ENCODE measurements around the gene KCNJ6. TPM values are rescaled to one million over a fixed set of nuclear protein-coding genes. Genes with fewer than 3 reads are reported as not detected.

The KCNJ6 gene
- total RNA-seq, 1 experiment from 2014 or later: not detected

GRCh38 chr21:37574316-37574715 lies 341.9 kb downstream of the KCNJ6 start:
- no peak for DNase-seq (ENCODE audit: low spot score)

DNA sequence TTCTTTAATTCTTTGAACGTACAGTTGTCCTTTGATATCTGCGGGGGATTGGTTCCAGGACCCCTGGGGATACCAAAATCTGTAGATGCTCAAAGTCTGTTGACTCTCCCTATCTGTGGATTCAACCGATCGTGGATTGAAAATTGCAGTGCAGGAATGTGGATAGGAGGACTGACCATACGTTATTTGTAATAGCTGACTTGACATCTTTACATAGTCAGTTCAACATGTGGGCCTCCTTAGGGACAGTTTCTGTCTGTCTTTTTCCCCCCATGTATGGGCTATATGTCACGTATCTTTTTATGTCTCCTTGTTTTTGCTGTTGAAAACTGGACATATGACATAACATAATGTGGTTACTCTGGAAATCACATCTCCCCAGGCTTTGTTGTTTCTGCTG lies 344.8 kb downstream of the KCNJ6 start:
- DNase-seq (ENCODE audit: low spot score): no peak

- DNase-seq (ENCODE audit: low spot score): no peak
Observed at GRCh38 chr21:37568916-37569315, 347.3 kb downstream of the KCNJ6 start.

DNA sequence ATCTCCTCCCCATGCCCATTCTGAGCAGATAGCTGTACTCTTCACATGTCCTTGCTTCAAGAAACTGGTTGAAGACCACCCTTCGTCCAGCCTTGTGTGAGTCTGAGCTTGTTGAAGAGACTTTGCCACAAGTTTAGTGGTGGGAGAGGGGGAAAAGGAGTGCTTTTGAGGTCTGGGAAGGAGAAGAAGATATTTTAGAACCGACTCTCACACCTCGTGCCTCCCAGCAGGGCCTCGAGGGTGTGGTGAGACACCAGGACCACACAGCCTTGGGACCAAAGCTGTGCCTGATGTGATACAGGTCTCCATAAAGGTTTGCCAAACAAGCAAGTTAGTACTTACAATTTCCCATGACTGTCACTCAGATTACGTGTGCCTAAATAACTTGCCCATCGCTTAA lies 347.8 kb downstream of the KCNJ6 start:
- no peak for DNase-seq (ENCODE audit: low spot score)

DNA sequence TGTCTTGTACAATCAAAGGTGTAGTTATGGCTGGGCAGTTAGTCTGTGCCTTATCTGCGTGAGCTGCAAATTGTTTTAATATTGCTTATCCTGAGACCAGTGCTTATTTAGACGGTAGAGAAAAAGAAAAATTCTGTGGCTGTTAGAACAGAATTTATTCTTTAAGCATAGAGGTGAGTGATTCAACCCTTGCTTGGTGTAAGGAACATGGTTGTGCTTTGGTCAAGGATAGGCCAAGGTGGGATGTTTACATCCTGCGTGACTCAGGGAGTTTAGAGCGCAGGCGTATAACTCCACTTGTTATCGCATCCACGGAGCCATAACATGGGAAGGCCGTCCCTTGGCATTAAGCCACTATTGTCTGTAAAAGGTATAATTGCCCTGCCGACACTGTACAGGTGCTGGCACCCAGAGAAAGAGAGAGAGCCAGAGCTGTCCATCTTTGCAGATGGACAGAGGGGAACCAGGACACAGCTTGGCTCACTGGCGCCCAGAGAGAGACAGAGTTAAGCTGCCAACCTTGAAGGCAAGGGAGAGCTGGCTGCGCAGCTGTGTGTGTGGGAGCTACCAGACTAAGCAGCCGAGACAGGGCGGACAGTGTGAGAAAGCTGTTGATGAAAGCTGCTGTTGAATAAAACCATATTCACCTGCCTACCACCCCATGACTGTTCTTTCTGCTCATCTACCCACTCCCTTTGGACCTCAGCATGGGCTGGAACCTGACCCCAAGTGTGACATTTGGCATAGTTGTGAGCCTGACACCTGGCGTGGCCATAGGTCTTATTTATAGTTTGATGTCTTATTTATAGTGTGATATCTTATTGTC lies 349.3 kb downstream of the KCNJ6 start:
- DNase-seq (ENCODE audit: low spot score): no peak

DNA sequence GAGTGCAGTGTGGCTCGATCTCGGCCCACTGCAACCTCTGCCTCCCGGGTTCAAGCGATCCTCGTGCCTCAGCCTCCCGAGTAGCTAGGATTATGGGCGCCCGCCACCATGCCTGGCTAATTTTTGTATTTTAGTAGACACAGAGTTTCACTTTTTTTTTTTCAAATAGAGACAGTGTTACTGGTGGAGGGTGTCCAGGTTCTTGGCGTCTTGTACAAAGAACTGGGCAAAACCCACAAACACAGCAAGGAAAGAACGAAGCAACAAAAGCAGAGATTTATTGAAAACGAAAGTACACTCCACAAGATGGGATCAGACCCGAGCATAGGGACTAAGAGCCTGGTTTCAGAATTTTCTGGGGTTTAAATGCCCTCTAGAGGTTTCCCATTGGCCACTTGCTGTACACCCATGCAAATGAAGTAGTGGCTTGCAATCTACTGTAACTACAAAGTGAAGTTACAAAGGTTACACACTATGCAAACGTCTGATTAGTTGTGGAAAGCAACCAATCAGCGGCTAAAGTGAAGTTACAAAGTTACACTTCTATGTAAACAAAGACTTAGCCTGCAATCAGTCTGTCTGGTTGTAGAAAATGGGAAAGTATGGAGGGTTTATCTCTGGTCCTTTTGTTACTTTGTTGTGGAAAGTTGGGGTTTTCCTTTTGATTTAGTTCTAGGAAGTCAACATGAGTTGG lies 350.6 kb downstream of the KCNJ6 start:
- peak; percentile 79 for DNase-seq (ENCODE audit: low spot score)

- DNase-seq (ENCODE audit: low spot score): peak; percentile 72
Observed at GRCh38 chr21:37564924-37565529, 351.2 kb downstream of the KCNJ6 start.

DNA sequence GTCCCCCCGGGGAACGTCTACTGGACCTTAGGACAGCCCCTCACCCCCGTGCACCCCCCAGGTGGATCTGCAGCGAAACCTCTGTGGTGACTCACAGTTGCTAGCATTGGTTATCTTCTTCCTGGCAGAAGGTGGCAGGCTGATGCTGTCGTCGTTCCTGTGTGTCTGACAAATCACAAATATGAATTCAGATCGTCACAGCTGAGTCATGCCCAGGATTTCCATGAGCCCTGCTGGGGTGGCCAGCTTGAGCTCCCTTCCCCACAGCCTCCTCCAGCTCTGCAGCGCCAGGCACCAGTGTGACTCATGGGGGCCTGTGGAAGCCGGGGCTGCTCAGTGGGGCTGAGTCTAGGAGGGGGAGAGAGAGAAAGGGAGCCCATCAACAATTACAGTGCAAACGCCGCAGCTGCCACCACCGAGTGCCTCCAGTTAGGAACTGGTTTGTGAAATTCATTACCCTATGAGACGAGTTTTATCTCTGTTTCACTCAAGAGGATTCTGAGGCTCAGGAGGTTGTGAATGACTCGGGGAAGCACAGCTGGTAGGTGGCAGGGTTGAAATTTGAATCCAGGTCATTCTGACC lies 351.8 kb downstream of the KCNJ6 start:
- peak; percentile 100 for DNase-seq (ENCODE audit: low spot score)

DNA sequence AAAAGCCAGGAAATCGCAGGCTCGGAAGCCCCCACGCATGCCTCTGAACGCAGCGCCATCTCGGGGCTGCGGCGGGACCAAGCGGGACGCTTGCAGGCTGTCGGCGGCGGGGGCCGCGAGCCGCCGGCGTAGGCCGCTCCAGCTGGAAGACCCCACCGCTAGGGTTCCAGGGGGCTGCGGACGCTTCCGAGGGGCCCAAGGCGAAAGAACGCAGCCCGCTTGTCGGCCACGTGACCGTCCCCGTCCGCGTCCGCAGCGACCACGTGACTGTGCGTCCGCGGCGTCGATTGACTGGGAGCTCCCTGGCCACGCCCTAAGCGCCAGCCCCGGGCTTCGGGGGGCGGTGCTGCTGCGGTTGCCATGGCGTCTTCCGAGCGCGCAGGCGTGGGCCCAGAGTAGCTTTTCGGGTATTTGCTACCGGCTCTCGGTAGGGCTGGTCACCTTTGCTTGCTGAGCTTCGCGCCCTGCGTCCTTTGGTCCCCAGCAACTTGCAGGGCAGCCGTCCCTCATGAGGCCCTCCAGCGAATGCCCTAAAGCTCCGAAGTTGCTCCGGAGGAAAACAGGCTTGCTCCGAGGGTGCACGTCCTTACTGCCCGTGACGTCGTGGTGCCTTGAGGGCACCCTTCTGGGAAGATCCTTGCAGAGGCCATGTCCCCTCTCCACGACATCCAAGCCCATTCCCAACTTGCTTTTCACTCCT lies 352.5 kb downstream of the KCNJ6 start:
- DNase-seq (ENCODE audit: low spot score): peak; percentile 93

DNA sequence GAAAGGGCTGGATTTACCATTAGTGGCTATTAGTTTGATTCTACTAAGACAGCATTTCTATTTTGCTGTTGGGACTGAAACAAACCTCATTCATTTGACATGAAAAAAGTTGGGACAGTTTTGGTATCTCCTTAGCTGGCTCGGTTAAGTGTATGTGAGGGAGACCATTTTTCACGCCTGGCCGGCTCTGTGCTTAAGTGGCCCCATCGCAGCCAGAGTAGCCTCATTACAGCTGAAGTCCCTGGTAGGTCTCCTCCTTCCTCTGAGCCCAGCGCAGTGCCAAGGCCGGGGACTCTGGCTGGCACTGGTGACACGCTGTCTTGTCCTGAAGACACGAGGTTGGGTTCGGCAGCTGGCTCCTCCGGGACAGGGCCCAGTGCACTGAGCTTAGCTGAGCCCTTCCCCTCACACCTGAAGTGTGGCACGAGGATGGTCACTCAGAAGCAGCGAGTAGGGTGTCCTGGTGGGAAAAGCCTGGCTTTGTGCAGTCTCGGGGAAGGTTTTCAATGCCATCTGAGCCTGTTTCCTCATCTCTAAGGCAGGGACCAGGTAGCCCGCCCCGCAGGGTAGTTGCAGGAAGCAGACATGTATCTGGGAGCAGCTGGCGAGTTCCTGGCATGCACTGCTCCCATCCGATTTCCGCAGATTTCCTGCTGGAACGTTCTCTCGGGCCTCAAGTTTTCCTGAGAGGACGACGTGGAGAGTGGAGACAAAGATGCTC lies 353.2 kb downstream of the KCNJ6 start:
- no peak for DNase-seq (ENCODE audit: low spot score)

DNA sequence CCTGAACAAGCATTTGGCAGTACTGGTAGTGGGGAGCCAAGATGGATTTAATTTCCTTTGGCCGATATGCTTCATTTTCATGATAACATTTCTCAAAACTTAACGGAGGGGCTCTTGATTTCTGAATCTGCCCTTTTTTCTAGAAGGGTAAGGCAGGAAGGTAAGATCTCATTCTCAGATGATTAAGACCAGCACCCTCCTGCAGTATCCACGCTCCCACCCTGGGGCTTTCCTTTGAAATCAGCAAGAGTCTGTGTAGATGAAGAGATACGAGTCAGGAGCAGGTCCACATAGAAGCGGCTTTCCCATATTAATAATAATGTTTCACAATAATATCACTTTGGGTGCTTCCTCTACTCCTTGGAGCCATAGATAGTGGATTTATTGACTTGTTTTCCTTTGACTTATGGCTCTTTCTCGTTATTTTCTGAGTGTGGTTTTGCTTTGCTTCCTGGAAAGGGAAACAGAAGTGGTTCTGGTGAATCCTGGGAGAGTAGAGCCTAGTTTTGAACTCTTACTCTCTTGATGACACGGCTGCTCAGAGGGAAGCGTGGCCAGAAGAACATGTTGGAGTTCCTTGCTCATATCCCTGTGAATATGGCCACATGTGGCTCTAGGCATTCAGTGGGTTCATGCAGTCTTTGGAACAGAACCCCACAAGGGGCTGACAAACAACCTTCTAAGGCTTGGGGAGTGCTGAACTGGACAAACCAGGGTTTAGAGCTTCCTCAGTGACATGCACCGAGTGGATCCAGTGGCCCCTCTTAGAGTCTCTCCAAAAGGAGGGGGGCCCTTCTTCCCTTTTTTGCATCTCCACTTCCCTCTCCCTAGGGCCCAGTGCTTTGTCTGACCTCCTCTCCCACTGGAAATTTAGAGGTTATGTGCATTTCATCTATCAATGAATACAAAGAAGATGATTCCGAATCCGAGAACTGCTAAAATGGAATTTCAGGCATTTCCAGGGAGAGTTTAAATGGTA lies 354.0 kb downstream of the KCNJ6 start:
- DNase-seq (ENCODE audit: low spot score): no peak

GRCh38 chr21:37561506-37561905 lies 354.8 kb downstream of the KCNJ6 start:
- no peak for DNase-seq (ENCODE audit: low spot score)

GRCh38 chr21:37560385-37560784 lies 355.9 kb downstream of the KCNJ6 start:
- no peak for DNase-seq (ENCODE audit: low spot score)

- DNase-seq (ENCODE audit: low spot score): no peak
Observed at GRCh38 chr21:37558676-37559211, 357.5 kb downstream of the KCNJ6 start.
